Liver (tissue), 9 donors: ENCODE results near the gene MRAS. TPM values are rescaled to one million over a fixed set of nuclear protein-coding genes. Genes with fewer than 3 reads are reported as not detected.

Experiments
- DNase-seq: peaks from one replicate; pipeline ENCODE4 v3.0.0-alpha.2; 2017; ENCODE audit warnings: low spot score
- H3K27ac ChIP-seq, 2 donors: one replicate each; pipeline ENCODE4 v1.7.0; 2013; ENCODE audit warnings: inconsistent platforms in 2 of 2, low read length in 2 of 2, control low read depth in 1 of 2, low read depth in 1 of 2, mild to moderate bottlenecking in 1 of 2
- H3K27me3 ChIP-seq, 4 donors: one replicate each; pipeline versions ENCODE4 v1.6.1 to v1.7.0; 2013; ENCODE audit warnings: low read length in 3 of 4, inconsistent platforms in 1 of 4, mild to moderate bottlenecking in 1 of 4, moderate library complexity in 1 of 4; ENCODE audit not compliant: control insufficient read depth in 4 of 4, insufficient read depth in 4 of 4
- H3K36me3 ChIP-seq, 4 donors: one replicate each; pipeline versions ENCODE4 v1.6.1 to v1.7.0; 2013; ENCODE audit warnings: low read length in 3 of 4, mild to moderate bottlenecking in 3 of 4, low read depth in 1 of 4, moderate library complexity in 1 of 4; ENCODE audit not compliant: control insufficient read depth in 4 of 4, insufficient read depth in 3 of 4
- H3K4me1 ChIP-seq, 4 donors: one replicate each; pipeline versions ENCODE4 v1.6.1 to v1.7.0; 2013; ENCODE audit warnings: low read length in 3 of 4, mild to moderate bottlenecking in 3 of 4, moderate library complexity in 1 of 4; ENCODE audit not compliant: control insufficient read depth in 4 of 4, insufficient read depth in 4 of 4
- H3K4me3 ChIP-seq, 3 donors: one replicate each; pipeline versions ENCODE4 v1.6.1 to v1.7.0; 2013; ENCODE audit warnings: low read length in 3 of 3, control low read depth in 1 of 3, low read depth in 1 of 3, mild to moderate bottlenecking in 1 of 3
- H3K9ac ChIP-seq, 2 donors: one replicate each; pipeline ENCODE4 v1.7.0; 2013; ENCODE audit warnings: low read length in 2 of 2, mild to moderate bottlenecking in 2 of 2, moderate library complexity in 2 of 2, control low read depth in 1 of 2, low read depth in 1 of 2
- H3K9me3 ChIP-seq, 4 donors: one replicate each; pipeline versions ENCODE4 v1.6.1 to v1.7.0; 2013; ENCODE audit warnings: low read length in 3 of 4; ENCODE audit not compliant: control insufficient read depth in 4 of 4
- FOXA1 ChIP-seq: IDR thresholded peaks from 2 replicates; pipeline ENCODE4 v1.6.1; 2016; ENCODE audit warnings: antibody characterized with exemption
- FOXA2 ChIP-seq: IDR thresholded peaks from 2 replicates; pipeline ENCODE4 v1.6.1; 2016; ENCODE audit warnings: antibody characterized with exemption
- HNF4A ChIP-seq, 2 donors: conservative IDR thresholded peaks; 2 replicates each; pipeline ENCODE4 v1.6.1; 2016; ENCODE audit warnings: antibody characterized with exemption in 2 of 2, mild to moderate bottlenecking in 2 of 2
- HNF4G ChIP-seq: IDR thresholded peaks from 2 replicates; pipeline ENCODE4 v1.6.1; 2016; ENCODE audit warnings: antibody characterized with exemption
- JUND ChIP-seq, 2 donors: IDR thresholded peaks; 2 replicates each; pipeline ENCODE4 v1.6.1; 2016; ENCODE audit warnings: antibody characterized with exemption in 2 of 2
- NR2F2 ChIP-seq: IDR thresholded peaks from 2 replicates; pipeline ENCODE4 v1.6.1; 2016; ENCODE audit warnings: antibody characterized with exemption
- RXRA ChIP-seq, 2 donors: IDR thresholded peaks; 2 replicates each; pipeline ENCODE4 v1.6.1; 2017 to 2018; ENCODE audit warnings: antibody characterized with exemption in 2 of 2, mild to moderate bottlenecking in 1 of 2
- SP1 ChIP-seq: IDR thresholded peaks from 2 replicates; pipeline ENCODE4 v1.6.1; 2018; ENCODE audit warnings: antibody characterized with exemption, mild to moderate bottlenecking
- YY1 ChIP-seq: IDR thresholded peaks from 2 replicates; pipeline ENCODE4 v1.6.1; 2016; ENCODE audit warnings: antibody characterized with exemption, mild to moderate bottlenecking
- WGBS: extraction: QIAGEN DNeasy Blood & Tissue Kit; methylation state at CpG from one replicate; pipeline ENCODE4 v1.1.7; 2013; 5-methylcytosine and 5-hydroxymethylcytosine counted together
- polyA plus RNA-seq, 2 donors: library from polyadenylated mRNA; stranded (reverse) in 1 of 2; unstranded in 1 of 2; fragments of 200-250 nt in 1 of 2; fragments of >200 nt in 1 of 2; fragmentation: Nextera tagmentation in 1 of 2; extraction: Ambion mirVana in 1 of 2; gene quantifications; one replicate each; pipeline versions ENCODE4 v1.2.1 to v1.2.3, GENCODE V29; 2013 to 2015
- total RNA-seq, 2 donors: library from RNA; depleted of rRNA; stranded (reverse); fragments of >200 nt; gene quantifications; one replicate each; pipeline ENCODE4 v1.2.3, GENCODE V29; 2014
- TF ChIP-seq, protein P1 (sequence below): fragments of 150-350 bp; IDR thresholded peaks from 2 replicates; pipeline ENCODE4 v1.5.1; 2017; ENCODE audit warnings: improper control_type of control experiment, low read depth, low read length; ENCODE audit not compliant: missing input control
- TF ChIP-seq, protein P2 (sequence below): IDR thresholded peaks from 2 replicates; pipeline ENCODE4 v1.6.1; 2016; ENCODE audit warnings: antibody characterized with exemption, mild to moderate bottlenecking
- donor health status: healthy.
- donor health status: healthy.
- donor health status: healthy.
- donor health status: healthy.
- donor health status: healthy.

MRAS gene
- total and polyA plus RNA-seq, 4 donors: 1.6 to 2.6 (median 1.9) TPM

DNA sequence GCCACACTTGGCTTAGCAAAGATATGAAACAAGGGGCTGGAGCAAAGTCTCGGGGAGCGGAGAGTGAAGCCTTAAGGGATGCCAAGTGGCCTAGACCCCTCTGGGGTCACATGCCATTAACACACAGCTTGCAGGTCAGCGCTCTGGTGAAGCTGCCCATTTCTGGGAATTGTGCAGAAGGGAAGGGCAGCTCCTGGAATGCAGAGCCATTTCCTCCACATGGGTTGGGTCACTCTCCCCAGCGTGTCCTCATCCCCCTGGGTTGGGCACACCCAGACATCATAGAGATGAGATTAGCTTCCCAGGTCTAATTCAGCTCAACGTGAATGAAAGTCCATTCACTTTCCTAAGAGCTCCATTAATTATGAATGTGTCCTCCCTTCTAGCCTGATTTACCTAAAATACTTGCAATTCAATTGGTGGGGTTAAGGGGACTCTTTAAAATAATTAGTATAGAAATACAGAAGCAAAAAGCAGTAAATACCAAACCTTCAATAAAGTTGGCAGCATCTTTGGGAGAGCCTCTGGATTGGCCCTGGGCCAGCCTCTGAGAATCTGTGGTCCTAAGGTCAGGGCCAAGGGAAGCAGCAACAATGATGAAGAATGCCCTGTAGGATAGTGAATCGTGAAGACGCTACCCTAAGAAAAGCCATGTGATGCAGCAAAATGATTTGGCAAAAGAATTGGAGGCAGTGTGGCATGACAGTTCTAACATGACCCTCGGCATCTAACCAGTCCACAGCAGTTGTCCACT is 17.8 kb downstream of the MRAS start:
- Histone ChIP-seq H3K27ac (no peak overlapping the region), H3K9me3 (no peaks in the 10 kb centered on the region), H3K4me1 (no peaks in the 10 kb centered on the region), H3K9ac (no peak overlapping the region), H3K4me3 (no peak overlapping the region), H3K27me3 (no peaks in the 10 kb centered on the region), H3K36me3 (no peaks in the 10 kb centered on the region)
- 74% methylated on average over 8 of the region's 8 CpGs for WGBS
- TF ChIP-seq YY1: no peak
- peak; percentile 51 for TF ChIP-seq NR2F2
- no peak for TF ChIP-seq HNF4G
- no peak for TF ChIP-seq FOXA2
- no peak for DNase-seq

DNA sequence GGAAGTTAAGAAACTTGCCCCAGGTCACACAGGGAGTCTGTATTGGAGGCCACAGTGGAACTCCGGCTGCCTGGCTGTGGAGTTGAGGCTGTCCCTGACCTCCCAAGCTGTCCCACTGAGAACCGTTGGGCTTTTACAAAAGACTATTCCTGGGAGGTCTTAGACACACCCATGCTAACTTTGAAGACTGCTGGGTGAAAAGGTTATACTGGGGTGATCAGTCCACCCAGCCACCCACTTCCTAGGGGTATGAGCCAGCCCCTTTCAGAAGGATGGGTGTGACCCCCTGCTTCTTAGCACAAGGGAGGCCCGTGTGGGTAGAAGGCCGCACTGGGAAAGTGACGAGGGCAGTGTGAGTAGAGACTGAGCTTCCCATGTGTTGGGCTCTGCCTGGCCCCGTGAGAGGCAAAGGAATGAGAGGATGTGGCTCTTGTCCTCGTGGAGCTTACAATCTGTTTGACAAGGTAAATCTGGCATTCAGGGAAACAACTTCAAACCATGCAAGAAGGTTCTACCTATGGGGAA is 19.0 kb downstream of the MRAS start:
- Histone ChIP-seq H3K27me3 (no peaks in the 10 kb centered on the region), H3K4me1 (no peaks in the 10 kb centered on the region), H3K4me3 (no peak overlapping the region), H3K9me3 (no peaks in the 10 kb centered on the region), H3K9ac (no peak overlapping the region), H3K36me3 (no peaks in the 10 kb centered on the region), H3K27ac (no peak overlapping the region)
- 87% methylated on average over 7 of the region's 7 CpGs for WGBS
- DNase-seq: no peak
- TF ChIP-seq JUND (IDR thresholded peaks at IDR 0.05) (no peak), RXRA (IDR thresholded peaks at IDR 0.05) (no peak), NR2F2 (no peak), SP1 (no peak)
- TF ChIP-seq, protein P1, sequence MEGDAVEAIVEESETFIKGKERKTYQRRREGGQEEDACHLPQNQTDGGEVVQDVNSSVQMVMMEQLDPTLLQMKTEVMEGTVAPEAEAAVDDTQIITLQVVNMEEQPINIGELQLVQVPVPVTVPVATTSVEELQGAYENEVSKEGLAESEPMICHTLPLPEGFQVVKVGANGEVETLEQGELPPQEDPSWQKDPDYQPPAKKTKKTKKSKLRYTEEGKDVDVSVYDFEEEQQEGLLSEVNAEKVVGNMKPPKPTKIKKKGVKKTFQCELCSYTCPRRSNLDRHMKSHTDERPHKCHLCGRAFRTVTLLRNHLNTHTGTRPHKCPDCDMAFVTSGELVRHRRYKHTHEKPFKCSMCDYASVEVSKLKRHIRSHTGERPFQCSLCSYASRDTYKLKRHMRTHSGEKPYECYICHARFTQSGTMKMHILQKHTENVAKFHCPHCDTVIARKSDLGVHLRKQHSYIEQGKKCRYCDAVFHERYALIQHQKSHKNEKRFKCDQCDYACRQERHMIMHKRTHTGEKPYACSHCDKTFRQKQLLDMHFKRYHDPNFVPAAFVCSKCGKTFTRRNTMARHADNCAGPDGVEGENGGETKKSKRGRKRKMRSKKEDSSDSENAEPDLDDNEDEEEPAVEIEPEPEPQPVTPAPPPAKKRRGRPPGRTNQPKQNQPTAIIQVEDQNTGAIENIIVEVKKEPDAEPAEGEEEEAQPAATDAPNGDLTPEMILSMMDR: no peak

DNA sequence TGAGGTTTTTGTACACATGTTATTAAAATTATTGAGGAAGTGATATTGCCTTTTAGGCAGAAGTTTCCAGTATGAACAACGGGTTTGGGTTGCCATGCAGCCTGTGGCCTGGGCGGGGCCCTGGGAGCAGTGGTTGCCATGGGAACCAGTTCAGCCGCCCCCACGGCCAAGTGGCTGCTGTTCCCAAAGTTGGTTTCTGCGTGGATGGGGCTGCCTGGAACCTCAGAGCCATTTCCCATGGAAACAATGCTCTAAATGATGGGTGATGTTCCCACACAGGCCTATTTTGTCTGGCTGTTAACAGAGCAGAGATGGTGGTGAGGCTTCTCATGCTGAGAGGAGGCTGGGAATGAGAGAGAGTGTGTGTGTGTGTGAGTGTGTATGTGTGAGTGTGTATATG is 19.5 kb downstream of the MRAS start:
- no peak for DNase-seq

More for the DNA sequence above, 19.5 kb downstream of the MRAS start:
- Histone ChIP-seq H3K27ac (no peak overlapping the region), H3K27me3 (no peaks in the 10 kb centered on the region), H3K36me3 (no peaks in the 10 kb centered on the region), H3K4me3 (no peak overlapping the region), H3K9me3 (no peaks in the 10 kb centered on the region), H3K4me1 (no peaks in the 10 kb centered on the region), H3K9ac (no peak overlapping the region)
- TF ChIP-seq, protein P2, sequence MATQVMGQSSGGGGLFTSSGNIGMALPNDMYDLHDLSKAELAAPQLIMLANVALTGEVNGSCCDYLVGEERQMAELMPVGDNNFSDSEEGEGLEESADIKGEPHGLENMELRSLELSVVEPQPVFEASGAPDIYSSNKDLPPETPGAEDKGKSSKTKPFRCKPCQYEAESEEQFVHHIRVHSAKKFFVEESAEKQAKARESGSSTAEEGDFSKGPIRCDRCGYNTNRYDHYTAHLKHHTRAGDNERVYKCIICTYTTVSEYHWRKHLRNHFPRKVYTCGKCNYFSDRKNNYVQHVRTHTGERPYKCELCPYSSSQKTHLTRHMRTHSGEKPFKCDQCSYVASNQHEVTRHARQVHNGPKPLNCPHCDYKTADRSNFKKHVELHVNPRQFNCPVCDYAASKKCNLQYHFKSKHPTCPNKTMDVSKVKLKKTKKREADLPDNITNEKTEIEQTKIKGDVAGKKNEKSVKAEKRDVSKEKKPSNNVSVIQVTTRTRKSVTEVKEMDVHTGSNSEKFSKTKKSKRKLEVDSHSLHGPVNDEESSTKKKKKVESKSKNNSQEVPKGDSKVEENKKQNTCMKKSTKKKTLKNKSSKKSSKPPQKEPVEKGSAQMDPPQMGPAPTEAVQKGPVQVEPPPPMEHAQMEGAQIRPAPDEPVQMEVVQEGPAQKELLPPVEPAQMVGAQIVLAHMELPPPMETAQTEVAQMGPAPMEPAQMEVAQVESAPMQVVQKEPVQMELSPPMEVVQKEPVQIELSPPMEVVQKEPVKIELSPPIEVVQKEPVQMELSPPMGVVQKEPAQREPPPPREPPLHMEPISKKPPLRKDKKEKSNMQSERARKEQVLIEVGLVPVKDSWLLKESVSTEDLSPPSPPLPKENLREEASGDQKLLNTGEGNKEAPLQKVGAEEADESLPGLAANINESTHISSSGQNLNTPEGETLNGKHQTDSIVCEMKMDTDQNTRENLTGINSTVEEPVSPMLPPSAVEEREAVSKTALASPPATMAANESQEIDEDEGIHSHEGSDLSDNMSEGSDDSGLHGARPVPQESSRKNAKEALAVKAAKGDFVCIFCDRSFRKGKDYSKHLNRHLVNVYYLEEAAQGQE: no peak
- TF ChIP-seq YY1: no peak
- no peak for TF ChIP-seq FOXA1
- no peak for TF ChIP-seq JUND (IDR thresholded peaks at IDR 0.05)
- TF ChIP-seq HNF4A (conservative IDR thresholded peaks at IDR 0.05): no peak
- TF ChIP-seq SP1: no peak
- TF ChIP-seq FOXA2: no peak
- TF ChIP-seq, protein P1: no peak
- no peak for TF ChIP-seq NR2F2
- WGBS: 72% methylated on average over 5 of the region's 5 CpGs
